ENCODE results near the gene PAWR.

DNA sequence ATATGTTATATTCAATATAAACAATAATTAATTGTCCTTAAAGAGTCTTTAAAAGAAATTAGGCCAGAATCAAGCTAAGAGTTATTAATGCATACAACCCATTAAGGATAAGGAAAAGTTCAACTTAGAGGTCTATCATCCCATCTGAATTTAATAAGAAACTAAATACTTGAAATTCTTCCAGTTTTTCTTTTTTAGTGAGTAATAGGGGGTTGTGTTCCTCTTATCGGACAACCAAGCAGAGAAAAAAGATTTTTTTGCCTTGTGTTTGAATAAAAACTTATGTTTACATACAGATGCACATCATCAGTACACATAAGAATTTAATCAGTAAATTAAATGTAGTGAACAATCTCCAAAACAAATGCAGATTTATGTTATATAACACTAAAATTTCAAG lies 32.5 kb downstream of the PAWR start:
- TF ChIP-seq EZH2 (IDR thresholded peaks at IDR 0.05; ENCODE audit: low read depth, unreplicated experiment): no peak
- no peak for TF ChIP-seq POLR2AphosphoS5 (IDR thresholded peaks at IDR 0.05; ENCODE audit: low read depth)
- TF ChIP-seq, protein P1, sequence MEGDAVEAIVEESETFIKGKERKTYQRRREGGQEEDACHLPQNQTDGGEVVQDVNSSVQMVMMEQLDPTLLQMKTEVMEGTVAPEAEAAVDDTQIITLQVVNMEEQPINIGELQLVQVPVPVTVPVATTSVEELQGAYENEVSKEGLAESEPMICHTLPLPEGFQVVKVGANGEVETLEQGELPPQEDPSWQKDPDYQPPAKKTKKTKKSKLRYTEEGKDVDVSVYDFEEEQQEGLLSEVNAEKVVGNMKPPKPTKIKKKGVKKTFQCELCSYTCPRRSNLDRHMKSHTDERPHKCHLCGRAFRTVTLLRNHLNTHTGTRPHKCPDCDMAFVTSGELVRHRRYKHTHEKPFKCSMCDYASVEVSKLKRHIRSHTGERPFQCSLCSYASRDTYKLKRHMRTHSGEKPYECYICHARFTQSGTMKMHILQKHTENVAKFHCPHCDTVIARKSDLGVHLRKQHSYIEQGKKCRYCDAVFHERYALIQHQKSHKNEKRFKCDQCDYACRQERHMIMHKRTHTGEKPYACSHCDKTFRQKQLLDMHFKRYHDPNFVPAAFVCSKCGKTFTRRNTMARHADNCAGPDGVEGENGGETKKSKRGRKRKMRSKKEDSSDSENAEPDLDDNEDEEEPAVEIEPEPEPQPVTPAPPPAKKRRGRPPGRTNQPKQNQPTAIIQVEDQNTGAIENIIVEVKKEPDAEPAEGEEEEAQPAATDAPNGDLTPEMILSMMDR (conservative IDR thresholded peaks at IDR 0.05; ENCODE audit: low read depth in 2 of 2): no peak
- TF ChIP-seq CREB1 (CRISPR knock-in tag; IDR thresholded peaks at IDR 0.05; ENCODE audit: low read depth): no peak
- TF ChIP-seq, protein P2, sequence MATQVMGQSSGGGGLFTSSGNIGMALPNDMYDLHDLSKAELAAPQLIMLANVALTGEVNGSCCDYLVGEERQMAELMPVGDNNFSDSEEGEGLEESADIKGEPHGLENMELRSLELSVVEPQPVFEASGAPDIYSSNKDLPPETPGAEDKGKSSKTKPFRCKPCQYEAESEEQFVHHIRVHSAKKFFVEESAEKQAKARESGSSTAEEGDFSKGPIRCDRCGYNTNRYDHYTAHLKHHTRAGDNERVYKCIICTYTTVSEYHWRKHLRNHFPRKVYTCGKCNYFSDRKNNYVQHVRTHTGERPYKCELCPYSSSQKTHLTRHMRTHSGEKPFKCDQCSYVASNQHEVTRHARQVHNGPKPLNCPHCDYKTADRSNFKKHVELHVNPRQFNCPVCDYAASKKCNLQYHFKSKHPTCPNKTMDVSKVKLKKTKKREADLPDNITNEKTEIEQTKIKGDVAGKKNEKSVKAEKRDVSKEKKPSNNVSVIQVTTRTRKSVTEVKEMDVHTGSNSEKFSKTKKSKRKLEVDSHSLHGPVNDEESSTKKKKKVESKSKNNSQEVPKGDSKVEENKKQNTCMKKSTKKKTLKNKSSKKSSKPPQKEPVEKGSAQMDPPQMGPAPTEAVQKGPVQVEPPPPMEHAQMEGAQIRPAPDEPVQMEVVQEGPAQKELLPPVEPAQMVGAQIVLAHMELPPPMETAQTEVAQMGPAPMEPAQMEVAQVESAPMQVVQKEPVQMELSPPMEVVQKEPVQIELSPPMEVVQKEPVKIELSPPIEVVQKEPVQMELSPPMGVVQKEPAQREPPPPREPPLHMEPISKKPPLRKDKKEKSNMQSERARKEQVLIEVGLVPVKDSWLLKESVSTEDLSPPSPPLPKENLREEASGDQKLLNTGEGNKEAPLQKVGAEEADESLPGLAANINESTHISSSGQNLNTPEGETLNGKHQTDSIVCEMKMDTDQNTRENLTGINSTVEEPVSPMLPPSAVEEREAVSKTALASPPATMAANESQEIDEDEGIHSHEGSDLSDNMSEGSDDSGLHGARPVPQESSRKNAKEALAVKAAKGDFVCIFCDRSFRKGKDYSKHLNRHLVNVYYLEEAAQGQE (IDR thresholded peaks at IDR 0.05; ENCODE audit: unreplicated experiment): no peak
- TF ChIP-seq, protein P3, sequence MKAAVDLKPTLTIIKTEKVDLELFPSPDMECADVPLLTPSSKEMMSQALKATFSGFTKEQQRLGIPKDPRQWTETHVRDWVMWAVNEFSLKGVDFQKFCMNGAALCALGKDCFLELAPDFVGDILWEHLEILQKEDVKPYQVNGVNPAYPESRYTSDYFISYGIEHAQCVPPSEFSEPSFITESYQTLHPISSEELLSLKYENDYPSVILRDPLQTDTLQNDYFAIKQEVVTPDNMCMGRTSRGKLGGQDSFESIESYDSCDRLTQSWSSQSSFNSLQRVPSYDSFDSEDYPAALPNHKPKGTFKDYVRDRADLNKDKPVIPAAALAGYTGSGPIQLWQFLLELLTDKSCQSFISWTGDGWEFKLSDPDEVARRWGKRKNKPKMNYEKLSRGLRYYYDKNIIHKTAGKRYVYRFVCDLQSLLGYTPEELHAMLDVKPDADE (IDR thresholded peaks at IDR 0.05): no peak
- no peak for TF ChIP-seq JUNB (IDR thresholded peaks at IDR 0.05; ENCODE audit: unreplicated experiment)
- TF ChIP-seq ZNF331 (CRISPR knock-in tag; IDR thresholded peaks at IDR 0.05; ENCODE audit: low read depth): no peak
